ENCODE results near the gene ZNF740. TPM values are rescaled to one million over a fixed set of nuclear protein-coding genes. Genes with fewer than 3 reads are reported as not detected.

The ZNF740 gene
- total and polyA plus RNA-seq, 2 of the 8 experiments (the other 6 are each of a cell fraction or from before 2014, with no cell fraction given), result 8.2 to 40.0 TPM

- TF ChIP-seq RBBP5 (IDR thresholded peaks at IDR 0.05; ENCODE audit: borderline replicate concordance, low read depth, low read length) (no peak), TCF12 (IDR thresholded peaks at IDR 0.05; ENCODE audit: low read depth, low read length) (no peak), ASH2L (IDR thresholded peaks at IDR 0.05; ENCODE audit: low read length) (no peak), CHD1 (IDR thresholded peaks at IDR 0.05; ENCODE audit: low read depth, low read length) (no peak), EZH2 (IDR thresholded peaks at IDR 0.05; ENCODE audit: low read depth, low read length, severe bottlenecking) (no peak), CBX8 (IDR thresholded peaks at IDR 0.05; ENCODE audit: borderline replicate concordance, low read depth, low read length) (no peak)
These were observed 28.4 kb downstream of the ZNF740 start (continued) for GRCh38 chr12:53208877-53209463.
